OCI-LY1 (cell line): ENCODE data around the gene PLAAT5.

Source experiments
- CTCF ChIP-seq: fragments of 200-600 bp; sonication (generic), shearing (Covaris generic); IDR thresholded peaks from 2 replicates; pipeline ENCODE4 v1.5.1; 2017; ENCODE audit warnings: mild to moderate bottlenecking, antibody characterized with exemption, low read length, moderate library complexity, mixed read lengths
- EZH2 ChIP-seq: fragments of 200-600 bp; sonication (generic), shearing (Covaris generic); IDR thresholded peaks from 2 replicates; pipeline ENCODE4 v1.8.0; 2017; ENCODE audit warnings: borderline replicate concordance, mixed run types, mild to moderate bottlenecking, antibody characterized with exemption, low read length, moderate library complexity, mixed read lengths

- TF ChIP-seq CTCF, result no peak
- no peak for TF ChIP-seq EZH2
These were observed 13.1 kb upstream of the PLAAT5 start for GRCh38 chr11:63504054-63504453.
